Suprapubic skin (tissue), 4 donors: Measurements from ENCODE around the gene CXCL8.

Experiments used
- EP300 ChIP-seq: sonication (generic); formaldehyde crosslinking; IDR thresholded peaks from one replicate; pipeline ENCODE4 v1.6.1; 2017; ENCODE audit warnings: antibody characterized with exemption
- POLR2AphosphoS5 ChIP-seq, 3 donors: sonication (generic); formaldehyde crosslinking; IDR thresholded peaks; one replicate each; pipeline ENCODE4 v1.6.1; 2017; ENCODE audit warnings: antibody characterized with exemption in 3 of 3
- TF ChIP-seq, protein P1 (sequence below), 2 donors: fragments of 200-600 bp in 1 of 2; fragments of 450-650 bp in 1 of 2; sonication (generic) in 1 of 2; IDR thresholded peaks; one replicate each; pipeline ENCODE4 v1.5.1; 2016 to 2019; ENCODE audit warnings: antibody characterized with exemption in 2 of 2, mild to moderate bottlenecking in 1 of 2, moderate library complexity in 1 of 2

DNA sequence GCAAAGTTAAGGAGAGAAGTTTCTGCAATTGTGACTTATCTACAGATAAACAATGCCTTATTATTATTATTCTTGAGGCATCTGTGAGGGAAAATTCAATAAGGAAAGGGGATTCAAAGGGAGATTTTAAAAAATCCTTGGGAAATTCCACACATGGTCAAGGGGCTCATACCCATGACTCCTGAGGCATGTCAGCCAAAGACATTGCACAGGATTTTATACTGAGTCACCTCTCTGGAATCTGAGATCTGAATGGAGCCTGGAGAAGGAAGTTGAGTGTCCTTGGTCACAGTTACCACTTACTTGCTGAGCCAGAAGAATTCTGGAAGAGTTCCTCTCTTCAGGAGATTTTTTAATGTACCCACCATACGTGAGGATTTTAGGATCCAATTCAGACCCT, 14.4 kb upstream of the CXCL8 start:
- TF ChIP-seq, protein P1, sequence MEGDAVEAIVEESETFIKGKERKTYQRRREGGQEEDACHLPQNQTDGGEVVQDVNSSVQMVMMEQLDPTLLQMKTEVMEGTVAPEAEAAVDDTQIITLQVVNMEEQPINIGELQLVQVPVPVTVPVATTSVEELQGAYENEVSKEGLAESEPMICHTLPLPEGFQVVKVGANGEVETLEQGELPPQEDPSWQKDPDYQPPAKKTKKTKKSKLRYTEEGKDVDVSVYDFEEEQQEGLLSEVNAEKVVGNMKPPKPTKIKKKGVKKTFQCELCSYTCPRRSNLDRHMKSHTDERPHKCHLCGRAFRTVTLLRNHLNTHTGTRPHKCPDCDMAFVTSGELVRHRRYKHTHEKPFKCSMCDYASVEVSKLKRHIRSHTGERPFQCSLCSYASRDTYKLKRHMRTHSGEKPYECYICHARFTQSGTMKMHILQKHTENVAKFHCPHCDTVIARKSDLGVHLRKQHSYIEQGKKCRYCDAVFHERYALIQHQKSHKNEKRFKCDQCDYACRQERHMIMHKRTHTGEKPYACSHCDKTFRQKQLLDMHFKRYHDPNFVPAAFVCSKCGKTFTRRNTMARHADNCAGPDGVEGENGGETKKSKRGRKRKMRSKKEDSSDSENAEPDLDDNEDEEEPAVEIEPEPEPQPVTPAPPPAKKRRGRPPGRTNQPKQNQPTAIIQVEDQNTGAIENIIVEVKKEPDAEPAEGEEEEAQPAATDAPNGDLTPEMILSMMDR (IDR thresholded peaks at IDR 0.05), result no peak
- TF ChIP-seq POLR2AphosphoS5 (IDR thresholded peaks at IDR 0.05) (no peak), EP300 (no peak)
